GM06990 (cell line): ENCODE data around the gene ICA1.

Source experiments
- DNase-seq: peaks from one replicate; pipeline ENCODE4 v3.0.0-alpha.2; 2011; ENCODE audit not compliant: insufficient read length; ENCODE audit errors: extremely low read depth
- H3K27me3 ChIP-seq: replicated peaks from 2 replicates; pipeline ENCODE4 v1.6.0; 2011; ENCODE audit warnings: low read length; ENCODE audit not compliant: control insufficient read depth, insufficient read depth
- H3K36me3 ChIP-seq: 2 replicates; pipeline ENCODE4 v1.5.1; 2011; ENCODE audit warnings: low read length; ENCODE audit not compliant: control insufficient read depth, insufficient read depth
- H3K4me3 ChIP-seq: replicated peaks from 2 replicates; pipeline ENCODE4 v1.5.1; 2011; ENCODE audit warnings: low read depth, mild to moderate bottlenecking, control low read depth, low read length
- CTCF ChIP-seq: IDR thresholded peaks from 2 replicates; pipeline ENCODE4 v1.5.1; 2011; ENCODE audit warnings: low read length, control low read depth, mild to moderate bottlenecking, inconsistent platforms; ENCODE audit not compliant: insufficient read depth, poor library complexity, severe bottlenecking

ICA1 gene

GRCh38 chr7:8165150-8165549 lies 96.8 kb downstream of the ICA1 start:
- no peaks in the 10 kb centered on the region for H3K27me3 ChIP-seq
- no peak for TF ChIP-seq CTCF
- no peaks in the 10 kb centered on the region for H3K36me3 ChIP-seq
- no peak for DNase-seq
- H3K4me3 ChIP-seq: no peak overlapping the region

- no peak for DNase-seq
- H3K36me3 ChIP-seq: no peaks in the 10 kb centered on the region
These were observed 99.8 kb downstream of the ICA1 start for GRCh38 chr7:8162181-8162580.

GRCh38 chr7:8161364-8161828 lies 100.6 kb downstream of the ICA1 start:
- Histone ChIP-seq H3K27me3 (no peaks in the 10 kb centered on the region), H3K4me3 (no peak overlapping the region), H3K36me3 (no peaks in the 10 kb centered on the region)
- no peak for DNase-seq
- TF ChIP-seq CTCF: no peak

More at GRCh38 chr7:8162181-8162580, 99.8 kb downstream of the ICA1 start:
- no peak for TF ChIP-seq CTCF
- no peaks in the 10 kb centered on the region for H3K27me3 ChIP-seq
- no peak overlapping the region for H3K4me3 ChIP-seq

GRCh38 chr7:8160779-8161345 lies 101.1 kb downstream of the ICA1 start:
- TF ChIP-seq CTCF: no peak
- no peak overlapping the region for H3K4me3 ChIP-seq
- no peaks in the 10 kb centered on the region for H3K36me3 ChIP-seq
- no peak for DNase-seq
- no peaks in the 10 kb centered on the region for H3K27me3 ChIP-seq

- no peaks in the 10 kb centered on the region for H3K36me3 ChIP-seq
- TF ChIP-seq CTCF: no peak
- no peak overlapping the region for H3K4me3 ChIP-seq
- DNase-seq: no peak
- no peaks in the 10 kb centered on the region for H3K27me3 ChIP-seq
These were observed 101.7 kb downstream of the ICA1 start for GRCh38 chr7:8160250-8160649.

GRCh38 chr7:8159595-8159994 lies 102.4 kb downstream of the ICA1 start:
- H3K27me3 ChIP-seq: no peaks in the 10 kb centered on the region
- no peak overlapping the region for H3K4me3 ChIP-seq
- DNase-seq: no peak
- no peaks in the 10 kb centered on the region for H3K36me3 ChIP-seq
- TF ChIP-seq CTCF: no peak
